Measurements from ENCODE around the gene TCIRG1. TPM values are rescaled to one million over a fixed set of nuclear protein-coding genes. Genes with fewer than 3 reads are reported as not detected.
A peak's percentile ranks its signal among the peaks of the same experiment; 100 is the strongest.

TCIRG1 gene
- total RNA-seq, 1 experiment from 2014 or later = 9.7 TPM

DNA sequence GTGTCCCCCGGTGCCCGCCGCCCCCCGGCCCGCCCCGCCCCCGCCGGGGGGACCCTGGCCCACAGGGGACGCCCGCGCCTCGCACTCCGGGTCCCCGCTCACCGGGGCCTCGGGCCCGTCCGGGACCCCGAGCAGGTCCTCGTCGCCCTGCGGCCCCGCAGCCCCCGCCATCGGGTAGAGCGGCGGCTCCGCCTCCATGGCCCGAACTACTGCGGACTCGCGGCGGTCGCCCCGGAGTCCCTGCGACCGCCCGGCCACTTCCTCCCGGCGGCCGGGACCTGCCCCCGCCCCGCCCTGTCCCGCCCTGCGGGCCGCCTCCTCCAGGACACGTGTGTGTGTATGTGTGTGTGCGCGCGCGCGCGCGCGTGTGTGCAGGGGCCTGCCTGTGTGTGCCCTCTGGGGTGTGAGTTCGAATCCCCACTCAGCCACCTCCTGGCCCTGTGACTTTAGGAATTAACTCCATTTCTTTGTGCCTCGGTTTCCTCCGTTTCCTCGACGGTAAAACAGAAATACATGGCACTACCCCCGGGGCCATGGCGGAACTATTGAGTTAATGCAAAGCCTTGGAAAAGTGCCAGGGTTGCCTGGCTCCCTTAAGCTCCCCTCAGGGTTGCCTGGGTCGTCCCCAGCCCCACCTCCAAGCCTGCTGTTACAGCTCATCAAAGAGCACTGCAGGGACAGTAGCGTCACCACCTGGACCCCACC, 34.8 kb upstream of the TCIRG1 start, which contains the start of gene UNC93B1:
UNC93B1 (minus strand) TSS at position 252 of the 705 bp plus-strand sequence; CDS start at position 198, 54 bp downstream.
- in situ Hi-C loops (cut with HindIII; ENCODE audit: low sequenced_read_pairs) = no loop called here
- peak; percentile 29 for DNase-seq (ENCODE audit: low spot score)

- no peak for DNase-seq (ENCODE audit: low spot score)
- in situ Hi-C loops (cut with HindIII; ENCODE audit: low sequenced_read_pairs) = no loop called here
These were observed 34.1 kb upstream of the TCIRG1 start for GRCh38 chr11:68004551-68005335.

- no peak for DNase-seq (ENCODE audit: low spot score)
- in situ Hi-C loops (cut with HindIII; ENCODE audit: low sequenced_read_pairs) = no loop called here
These were observed 32.1 kb upstream of the TCIRG1 start for GRCh38 chr11:68006606-68007166.

GRCh38 chr11:68007498-68008380, 31.1 kb upstream of the TCIRG1 start:
- DNase-seq (ENCODE audit: low spot score) = no peak
- in situ Hi-C loops (cut with HindIII; ENCODE audit: low sequenced_read_pairs) = no loop called here

DNA sequence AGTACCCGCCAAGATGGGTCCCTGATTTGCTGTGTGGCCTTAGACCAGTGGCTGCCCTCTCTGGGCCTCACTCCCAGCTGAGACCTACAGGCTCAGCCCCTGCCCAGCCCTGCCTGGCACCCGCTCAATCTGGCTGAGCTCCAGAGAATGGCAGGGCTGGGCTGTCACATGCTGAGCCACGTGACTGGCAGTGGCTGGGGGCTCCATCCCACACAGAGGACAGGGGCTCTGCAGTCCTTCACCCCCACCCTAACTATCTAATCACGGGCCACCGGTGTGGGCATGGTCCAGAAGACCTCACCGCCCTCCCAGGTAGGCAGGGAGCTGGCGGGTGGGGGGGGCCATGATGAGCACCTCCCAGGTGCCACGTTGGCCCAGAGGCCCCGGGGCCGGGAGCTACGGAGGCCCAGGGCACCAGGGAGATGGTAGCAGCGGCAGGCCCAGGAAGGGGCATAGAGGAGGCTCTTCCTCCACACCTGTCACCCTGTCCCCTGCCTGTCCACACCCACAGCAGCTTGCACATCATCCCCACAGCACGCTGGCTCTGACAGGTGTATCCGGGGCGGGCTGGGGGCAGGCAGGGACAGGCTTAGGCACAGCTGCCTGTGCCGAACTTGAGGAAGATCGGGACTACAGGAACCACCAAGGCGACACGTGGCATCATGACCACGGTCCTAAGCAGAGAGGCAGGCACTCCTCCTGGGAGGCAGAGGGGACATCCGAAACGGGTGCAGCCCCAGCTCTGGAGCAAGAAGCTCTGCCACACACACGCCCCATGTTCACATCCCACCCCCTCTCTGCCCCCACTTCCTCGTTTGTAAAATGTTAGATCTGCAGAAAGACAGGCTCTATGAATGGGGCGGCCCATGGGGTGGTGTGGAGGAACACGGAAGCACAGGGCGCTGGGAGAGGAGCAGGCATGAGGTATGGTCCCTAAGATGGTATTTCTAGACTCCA, 30.2 kb upstream of the TCIRG1 start:
- DNase-seq (ENCODE audit: low spot score) = no peak
- in situ Hi-C loops (cut with HindIII; ENCODE audit: low sequenced_read_pairs) = no loop called here

DNA sequence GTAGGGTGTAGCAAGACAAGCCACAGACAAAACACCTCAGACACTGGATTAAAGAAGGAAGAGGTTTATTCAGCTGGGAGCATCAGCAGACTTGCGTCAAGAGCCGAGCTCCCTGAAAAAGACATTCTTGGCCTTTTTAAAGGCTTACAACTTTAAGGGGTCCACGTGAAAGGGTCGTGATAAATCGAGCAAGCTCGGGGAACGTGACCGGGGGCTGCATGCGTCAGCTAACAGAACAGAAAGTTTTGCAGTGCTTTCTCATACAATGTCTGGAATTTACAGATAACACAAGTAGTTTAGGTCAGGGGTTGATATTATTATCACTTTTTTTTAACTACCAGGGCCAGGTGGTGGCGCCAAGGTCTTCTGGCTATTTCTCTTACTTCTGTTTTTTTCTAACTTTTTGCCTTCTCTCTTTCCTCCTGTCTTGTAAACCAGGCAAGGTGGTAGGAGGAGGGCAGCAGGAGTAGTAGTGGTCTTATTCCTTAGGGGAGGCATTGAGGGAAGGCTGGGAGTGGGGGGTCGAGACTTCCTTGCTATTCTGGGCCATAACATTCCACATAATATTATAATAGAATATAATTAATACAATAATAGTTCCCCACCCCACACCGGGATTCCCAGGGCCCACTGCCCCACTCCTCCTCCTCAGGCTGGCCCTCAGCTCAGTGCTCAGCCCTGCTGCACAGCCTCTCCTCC, 29.3 kb upstream of the TCIRG1 start:
- DNase-seq (ENCODE audit: low spot score) = peak; percentile 28
- in situ Hi-C loops (cut with HindIII; ENCODE audit: low sequenced_read_pairs) = no loop called here

- in situ Hi-C loops (cut with HindIII; ENCODE audit: low sequenced_read_pairs) = no loop called here
- peak; percentile 41 for DNase-seq (ENCODE audit: low spot score)
These were observed 28.5 kb upstream of the TCIRG1 start, which contains the start of gene ALDH3B1 for GRCh38 chr11:68010090-68011041. Gene ALDH3B1, plus strand, starts transcription at chr11:68010327. Its CDS starts 4,971 bp downstream, at chr11:68015298.

- in situ Hi-C loops (cut with HindIII; ENCODE audit: low sequenced_read_pairs) = no loop called here
These were observed 27.5 kb upstream of the TCIRG1 start for GRCh38 chr11:68011051-68011943.

DNA sequence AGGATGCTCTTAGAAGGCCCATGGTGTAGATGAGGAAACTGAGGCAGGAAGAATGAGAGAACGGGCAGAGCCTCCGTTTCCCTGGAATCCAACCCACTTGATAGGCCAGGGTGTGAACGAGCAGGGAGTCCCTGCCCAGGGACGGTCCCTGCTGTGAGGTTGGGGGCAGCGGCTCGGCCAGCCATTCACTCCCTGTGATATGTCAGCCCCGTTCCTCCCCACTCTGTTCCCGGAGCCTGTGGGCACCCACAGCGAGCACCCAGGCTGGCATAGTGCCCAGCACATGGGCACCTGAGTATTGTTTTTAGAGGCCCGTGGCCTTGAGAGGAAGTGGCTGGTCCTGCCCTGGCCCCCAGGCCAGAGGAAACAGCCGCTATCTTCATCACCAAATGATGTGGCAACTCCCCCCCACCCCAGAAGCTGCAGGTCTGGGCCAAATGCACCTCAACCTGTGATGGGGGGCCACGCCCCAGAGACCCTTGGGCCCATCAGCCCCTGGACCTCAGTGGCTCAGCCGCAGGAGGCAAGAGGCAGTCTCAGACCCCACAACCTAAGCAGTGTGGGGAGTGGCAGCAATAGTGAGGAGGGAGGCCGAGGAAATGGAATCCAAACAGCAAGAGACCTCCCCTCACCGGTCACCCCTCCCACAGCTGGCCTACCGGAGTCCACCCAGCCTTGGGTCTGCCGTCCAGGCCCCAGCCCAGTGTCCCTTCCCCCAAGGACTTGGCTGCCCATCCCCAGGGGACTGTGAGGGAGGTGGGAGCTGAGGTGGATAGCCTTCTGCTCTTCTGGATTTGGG, 26.6 kb upstream of the TCIRG1 start:
- in situ Hi-C loops (cut with HindIII; ENCODE audit: low sequenced_read_pairs) = no loop called here
- DNase-seq (ENCODE audit: low spot score) = no peak

More at GRCh38 chr11:68011051-68011943, 27.5 kb upstream of the TCIRG1 start:
- DNase-seq (ENCODE audit: low spot score) = no peak

GRCh38 chr11:68012843-68013610, 25.8 kb upstream of the TCIRG1 start:
- DNase-seq (ENCODE audit: low spot score) = no peak
- in situ Hi-C loops (cut with HindIII; ENCODE audit: low sequenced_read_pairs) = no loop called here

- in situ Hi-C loops (cut with HindIII; ENCODE audit: low sequenced_read_pairs) = no loop called here
- DNase-seq (ENCODE audit: low spot score) = no peak
These were observed 25.1 kb upstream of the TCIRG1 start for GRCh38 chr11:68013611-68014156.

DNA sequence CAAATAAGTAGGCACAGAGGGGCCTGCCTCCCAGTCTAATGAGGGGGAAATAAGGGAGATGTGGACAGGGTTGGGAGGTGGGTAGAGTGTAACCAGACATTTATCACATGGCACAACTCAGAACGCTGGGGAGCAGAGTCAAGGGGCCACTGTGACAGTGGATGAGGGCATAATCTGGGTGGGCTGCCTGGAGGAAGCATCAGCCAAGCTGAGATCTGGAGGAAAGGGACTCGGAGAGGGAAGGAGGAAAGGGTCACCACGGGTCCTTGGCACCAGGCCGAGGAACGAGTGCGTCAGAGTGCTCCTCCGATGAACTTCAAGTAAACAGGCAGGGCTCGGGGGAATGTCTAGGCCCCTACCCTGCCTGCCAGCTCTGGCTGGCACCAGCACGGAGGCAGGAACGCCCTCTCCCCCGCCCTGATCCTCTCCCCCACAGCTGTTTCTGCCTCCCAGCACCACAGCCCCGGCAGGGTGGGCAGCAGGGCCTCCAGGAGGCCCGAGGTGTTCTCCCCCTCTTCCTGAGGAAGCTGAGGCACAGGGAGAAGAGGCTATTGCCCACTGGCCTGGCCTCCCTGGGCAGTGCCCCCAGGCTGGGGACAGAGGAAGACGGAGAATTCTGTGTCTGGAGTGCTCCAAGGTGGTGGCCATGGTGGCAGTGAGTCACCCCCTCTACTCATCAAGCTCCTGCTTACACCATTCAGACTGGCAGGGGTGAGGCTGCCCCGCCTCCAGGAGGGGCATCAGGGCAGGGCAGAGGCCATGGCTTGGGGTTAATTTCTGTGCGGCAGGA, 24.5 kb upstream of the TCIRG1 start:
- in situ Hi-C loops (cut with HindIII; ENCODE audit: low sequenced_read_pairs) = no loop called here
- no peak for DNase-seq (ENCODE audit: low spot score)

DNA sequence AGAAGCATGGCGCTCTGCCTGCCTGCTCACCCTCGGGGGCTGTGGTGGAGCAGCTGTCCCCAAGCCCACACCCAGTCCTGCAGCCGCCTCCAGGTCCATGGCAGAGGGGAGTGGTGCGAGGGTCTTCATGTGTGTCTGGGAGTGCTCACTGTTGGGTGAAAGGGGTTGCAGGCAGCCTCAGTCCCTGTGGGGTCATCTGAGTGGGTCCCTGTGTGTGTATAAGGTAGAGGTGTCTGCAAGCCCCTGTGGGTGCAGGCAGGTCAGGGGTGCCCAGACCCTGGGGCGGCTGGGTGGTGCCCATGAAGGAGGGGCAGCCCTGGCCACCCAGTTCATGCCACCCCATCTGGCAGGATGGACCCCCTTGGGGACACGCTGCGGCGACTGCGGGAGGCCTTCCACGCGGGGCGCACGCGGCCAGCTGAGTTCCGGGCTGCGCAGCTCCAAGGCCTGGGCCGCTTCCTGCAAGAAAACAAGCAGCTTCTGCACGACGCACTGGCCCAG, 23.8 kb upstream of the TCIRG1 start:
- DNase-seq (ENCODE audit: low spot score) = no peak
- in situ Hi-C loops (cut with HindIII; ENCODE audit: low sequenced_read_pairs) = no loop called here
